KMS-11 (cell line): ENCODE results near the gene RAPH1.

Experiments
- H2AFZ ChIP-seq: fragments of 200-600 bp; sonication (generic); 2 replicates; pipeline ENCODE4 v1.6.1; 2016; ENCODE audit warnings: antibody characterized with exemption, mixed run types, low read depth
- H3K27ac ChIP-seq: fragments of 200-600 bp; sonication (generic); 2 replicates; pipeline ENCODE4 v1.6.1; 2016; ENCODE audit warnings: mild to moderate bottlenecking, mixed run types
- H3K27me3 ChIP-seq: fragments of 200-600 bp; sonication (generic); 2 replicates; pipeline ENCODE4 v1.6.1; 2017; ENCODE audit warnings: mild to moderate bottlenecking, low read depth, mixed run types, moderate library complexity; ENCODE audit not compliant: insufficient read depth
- H3K36me3 ChIP-seq: fragments of 200-600 bp; sonication (generic); 2 replicates; pipeline ENCODE4 v1.6.1; 2017; ENCODE audit warnings: mild to moderate bottlenecking, mixed run types; ENCODE audit not compliant: insufficient read depth
- H3K4me1 ChIP-seq: fragments of 200-600 bp; sonication (generic); 2 replicates; pipeline ENCODE4 v1.6.1; 2016; ENCODE audit warnings: mild to moderate bottlenecking, low read depth, mixed run types; ENCODE audit not compliant: poor library complexity, severe bottlenecking
- H3K4me2 ChIP-seq: fragments of 200-600 bp; sonication (generic); 2 replicates; pipeline ENCODE4 v1.7.0; 2016; ENCODE audit warnings: mild to moderate bottlenecking, mixed run types
- H3K4me3 ChIP-seq: fragments of 200-600 bp; sonication (generic); IDR thresholded peaks from 2 replicates; pipeline ENCODE4 v1.6.1; 2017; ENCODE audit warnings: low read depth, low read length, mixed read lengths; ENCODE audit not compliant: insufficient read depth
- H3K79me2 ChIP-seq: fragments of 200-600 bp; sonication (generic); 2 replicates; pipeline ENCODE4 v1.6.1; 2016; ENCODE audit warnings: low read depth, mixed run types; ENCODE audit not compliant: insufficient read depth
- H3K9ac ChIP-seq: fragments of 200-600 bp; sonication (generic); 2 replicates; pipeline ENCODE4 v1.6.1; 2016; ENCODE audit warnings: mild to moderate bottlenecking, mixed run types
- H4K20me1 ChIP-seq: fragments of 200-600 bp; sonication (generic); 2 replicates; pipeline ENCODE4 v1.6.1; 2016; ENCODE audit warnings: mild to moderate bottlenecking, mixed run types; ENCODE audit not compliant: insufficient read depth
- TF ChIP-seq, protein P1 (sequence below): fragments of 200-600 bp; sonication (generic); conservative IDR thresholded peaks from 2 replicates; pipeline ENCODE4 v1.6.1; 2017; ENCODE audit warnings: low read depth, mild to moderate bottlenecking, antibody characterized with exemption, low read length, moderate library complexity, mixed read lengths

RAPH1 gene

DNA sequence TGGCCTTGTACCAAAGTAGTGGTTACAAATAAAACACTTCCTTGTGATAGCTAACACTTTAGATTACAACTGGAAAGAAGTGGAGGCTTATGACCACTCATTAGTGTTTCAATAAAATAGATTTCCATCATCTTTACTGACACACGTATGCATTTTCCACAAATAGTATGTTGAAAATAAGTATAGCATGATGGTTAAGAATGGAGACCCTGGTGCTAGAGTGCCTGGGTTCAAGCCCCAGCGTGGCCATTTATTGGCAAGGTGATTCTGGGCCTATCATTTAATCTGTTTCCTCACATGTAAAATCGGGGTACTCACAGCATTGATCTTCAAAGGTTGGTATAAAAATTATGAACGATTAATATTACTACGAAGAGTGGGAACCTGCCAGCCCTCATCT lies 54.5 kb downstream of the RAPH1 start:
- TF ChIP-seq, protein P1, sequence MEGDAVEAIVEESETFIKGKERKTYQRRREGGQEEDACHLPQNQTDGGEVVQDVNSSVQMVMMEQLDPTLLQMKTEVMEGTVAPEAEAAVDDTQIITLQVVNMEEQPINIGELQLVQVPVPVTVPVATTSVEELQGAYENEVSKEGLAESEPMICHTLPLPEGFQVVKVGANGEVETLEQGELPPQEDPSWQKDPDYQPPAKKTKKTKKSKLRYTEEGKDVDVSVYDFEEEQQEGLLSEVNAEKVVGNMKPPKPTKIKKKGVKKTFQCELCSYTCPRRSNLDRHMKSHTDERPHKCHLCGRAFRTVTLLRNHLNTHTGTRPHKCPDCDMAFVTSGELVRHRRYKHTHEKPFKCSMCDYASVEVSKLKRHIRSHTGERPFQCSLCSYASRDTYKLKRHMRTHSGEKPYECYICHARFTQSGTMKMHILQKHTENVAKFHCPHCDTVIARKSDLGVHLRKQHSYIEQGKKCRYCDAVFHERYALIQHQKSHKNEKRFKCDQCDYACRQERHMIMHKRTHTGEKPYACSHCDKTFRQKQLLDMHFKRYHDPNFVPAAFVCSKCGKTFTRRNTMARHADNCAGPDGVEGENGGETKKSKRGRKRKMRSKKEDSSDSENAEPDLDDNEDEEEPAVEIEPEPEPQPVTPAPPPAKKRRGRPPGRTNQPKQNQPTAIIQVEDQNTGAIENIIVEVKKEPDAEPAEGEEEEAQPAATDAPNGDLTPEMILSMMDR = no peak
- Histone ChIP-seq H3K36me3 (no peaks in the 10 kb centered on the region), H3K79me2 (no peaks in the 10 kb centered on the region)

GRCh38 chr2:203476881-203477280 lies 58.2 kb downstream of the RAPH1 start:
- Histone ChIP-seq H3K27me3 (no peaks in the 10 kb centered on the region), H3K4me3 (no peak overlapping the region), H3K4me2 (no peak overlapping the region), H4K20me1 (no peaks in the 10 kb centered on the region), H3K4me1 (peaks cover 22% of the 10 kb centered on the region), H3K9ac (no peak overlapping the region), H2AFZ (no peak overlapping the region), H3K79me2 (no peaks in the 10 kb centered on the region), H3K27ac (no peak overlapping the region), H3K36me3 (no peaks in the 10 kb centered on the region)
- TF ChIP-seq, protein P1 = no peak

More for the DNA sequence above, 54.5 kb downstream of the RAPH1 start:
- Histone ChIP-seq H3K4me2 (no peak overlapping the region), H3K4me1 (peaks cover 20% of the 10 kb centered on the region), H3K27ac (no peak overlapping the region), H3K4me3 (no peak overlapping the region), H2AFZ (no peak overlapping the region), H3K9ac (no peak overlapping the region), H3K27me3 (no peaks in the 10 kb centered on the region), H4K20me1 (no peaks in the 10 kb centered on the region)

GRCh38 chr2:203471323-203471722 lies 63.8 kb downstream of the RAPH1 start:
- peaks cover 46% of the 10 kb centered on the region for H3K4me1 ChIP-seq
- peak overlapping the region; percentile 60 for H3K4me2 ChIP-seq
- no peak overlapping the region for H3K4me3 ChIP-seq
- peak overlapping the region; percentile 30; the same call in 1 of the 2 replicates for H3K27ac ChIP-seq
- H2AFZ ChIP-seq = no peak overlapping the region
- TF ChIP-seq, protein P1 = no peak
- H3K27me3 ChIP-seq = no peaks in the 10 kb centered on the region
- H4K20me1 ChIP-seq = no peaks in the 10 kb centered on the region
- H3K9ac ChIP-seq = no peak overlapping the region
- no peaks in the 10 kb centered on the region for H3K36me3 ChIP-seq
- H3K79me2 ChIP-seq = no peaks in the 10 kb centered on the region

DNA sequence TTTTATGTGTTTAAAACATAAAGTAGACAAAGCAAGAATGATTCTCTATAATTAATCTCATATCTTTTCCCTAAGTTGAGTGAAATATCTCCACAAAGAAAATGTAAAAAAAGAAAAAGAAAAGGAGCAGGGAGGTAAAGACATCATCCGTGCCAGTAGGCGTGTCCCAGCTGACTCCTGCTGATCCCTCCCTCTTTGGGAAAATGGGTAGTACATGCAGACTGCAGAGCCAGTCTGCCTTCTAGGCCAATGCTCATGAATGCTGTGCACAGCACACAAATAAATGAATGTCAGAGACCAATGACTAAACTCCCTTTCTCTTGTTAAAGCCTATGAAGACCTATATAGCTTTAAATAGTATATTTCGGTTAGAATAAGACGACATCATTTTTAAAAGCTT lies 64.7 kb downstream of the RAPH1 start:
- no peak overlapping the region for H2AFZ ChIP-seq
- H3K27ac ChIP-seq = no peak overlapping the region
- H3K79me2 ChIP-seq = no peaks in the 10 kb centered on the region
- H3K4me2 ChIP-seq = no peak overlapping the region
- TF ChIP-seq, protein P1 = no peak
- peaks cover 46% of the 10 kb centered on the region for H3K4me1 ChIP-seq
- H4K20me1 ChIP-seq = no peaks in the 10 kb centered on the region
- no peak overlapping the region for H3K9ac ChIP-seq
- H3K36me3 ChIP-seq = no peaks in the 10 kb centered on the region
- no peak overlapping the region for H3K4me3 ChIP-seq
- no peaks in the 10 kb centered on the region for H3K27me3 ChIP-seq
